Stimulated activated CD8-positive, alpha-beta memory T cell treated with anti-CD3 and anti-CD28 coated beads, Interleukin-2, amount 100 ng/mL, for 1 hour (primary cell): Measurements from ENCODE around the gene TM9SF4.

Source experiments
- DNase-seq, 2 donors: peaks; one replicate each; pipeline ENCODE4 v3.0.0-alpha.2; 2020; ENCODE audit warnings: low read depth in 2 of 2

The TM9SF4 gene

DNA sequence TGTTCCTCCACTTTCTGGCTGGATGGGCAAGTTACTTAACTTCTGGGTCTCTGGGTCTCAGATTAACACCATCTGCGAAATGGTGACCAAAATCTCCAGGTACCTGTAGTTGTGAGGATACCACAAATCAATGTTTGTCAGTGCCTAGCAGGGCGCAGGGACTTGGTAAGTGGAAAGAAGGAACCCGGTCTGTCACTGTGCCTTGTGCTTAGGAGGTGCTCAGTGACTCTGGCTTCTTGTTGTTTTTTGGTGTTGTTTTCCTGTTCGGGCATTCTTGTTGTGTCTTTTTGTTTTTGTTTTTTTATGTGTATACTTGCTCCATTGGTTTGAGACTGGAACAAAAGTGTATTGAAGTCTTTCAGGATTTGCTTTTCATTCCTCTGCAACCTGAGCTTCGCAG is 17.8 kb downstream of the TM9SF4 start:
- DNase-seq: no peak

- DNase-seq: no peak
Measured at GRCh38 chr20:32128167-32128566, 18.7 kb downstream of the TM9SF4 start.

DNA sequence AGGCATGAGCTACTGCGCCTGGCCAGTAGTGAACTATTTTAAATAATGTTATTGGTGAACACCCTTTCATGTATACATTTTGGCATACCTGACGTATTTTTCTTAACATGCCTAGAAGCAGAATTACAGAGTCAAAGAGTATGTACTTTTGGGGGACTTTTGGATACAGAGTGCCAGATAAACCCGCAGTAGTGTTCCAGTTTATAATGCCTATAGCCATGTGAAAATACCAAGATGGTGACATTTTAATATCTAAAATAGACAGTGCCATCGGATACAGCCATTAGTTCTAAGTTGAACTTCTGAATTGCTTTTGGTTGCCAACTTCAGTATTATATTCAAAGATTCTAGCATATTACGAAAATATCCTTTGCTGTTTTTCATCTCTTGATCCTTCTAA is 20.3 kb downstream of the TM9SF4 start:
- DNase-seq: no peak

GRCh38 chr20:32130352-32130751 is 20.8 kb downstream of the TM9SF4 start:
- no peak for DNase-seq

DNA sequence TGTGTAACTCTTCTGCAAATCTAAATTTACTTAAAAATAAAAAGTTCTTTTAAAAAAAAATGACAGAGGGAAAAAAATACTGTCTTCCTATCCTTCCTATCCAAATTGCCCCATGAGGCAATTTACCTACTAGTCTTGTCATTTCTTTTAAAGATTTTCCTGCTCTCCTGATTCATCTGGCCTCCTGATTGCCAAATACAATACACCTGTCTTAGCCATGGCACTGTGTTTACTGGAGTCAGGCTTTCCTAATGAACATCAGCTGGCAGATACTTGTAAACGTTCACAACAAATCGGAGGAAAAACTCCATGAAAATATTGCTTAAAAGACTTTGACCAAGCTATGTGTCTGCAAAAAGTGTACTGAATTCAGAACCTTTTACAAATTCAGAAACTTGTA is 21.5 kb downstream of the TM9SF4 start:
- no peak for DNase-seq

DNA sequence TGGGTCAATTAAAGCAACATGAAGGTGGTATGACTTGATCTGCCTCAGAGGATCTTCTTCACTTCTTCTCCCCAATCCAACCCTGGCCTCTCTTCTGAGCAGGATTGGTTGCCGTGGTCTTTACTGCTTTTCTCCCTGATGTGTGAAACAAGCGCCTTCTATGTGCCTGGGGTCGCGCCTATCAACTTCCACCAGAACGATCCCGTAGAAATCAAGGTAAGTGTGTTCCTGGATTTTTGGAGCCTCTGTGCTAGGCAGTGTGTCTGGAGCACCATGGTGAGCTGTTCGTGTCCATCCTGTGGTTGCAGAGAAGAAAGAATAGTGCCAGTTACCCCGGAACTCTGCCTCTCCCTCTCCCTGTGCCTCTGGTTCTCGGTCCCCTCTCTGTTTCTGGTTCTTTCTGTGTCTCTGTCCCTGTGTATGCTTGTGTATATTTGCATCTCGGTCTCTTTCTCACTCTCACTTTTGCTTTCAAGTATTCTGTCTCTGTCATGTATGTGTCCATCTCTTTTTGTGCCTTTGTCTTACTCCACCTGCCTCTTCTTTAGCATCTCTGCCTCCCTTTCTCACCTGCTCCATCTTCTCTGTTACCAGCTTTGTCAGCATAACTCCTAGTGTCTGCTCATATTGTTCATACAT is 23.5 kb downstream of the TM9SF4 start:
- DNase-seq: no peak

- DNase-seq: no peak
Measured at GRCh38 chr20:32134026-32134425, 24.5 kb downstream of the TM9SF4 start.

DNA sequence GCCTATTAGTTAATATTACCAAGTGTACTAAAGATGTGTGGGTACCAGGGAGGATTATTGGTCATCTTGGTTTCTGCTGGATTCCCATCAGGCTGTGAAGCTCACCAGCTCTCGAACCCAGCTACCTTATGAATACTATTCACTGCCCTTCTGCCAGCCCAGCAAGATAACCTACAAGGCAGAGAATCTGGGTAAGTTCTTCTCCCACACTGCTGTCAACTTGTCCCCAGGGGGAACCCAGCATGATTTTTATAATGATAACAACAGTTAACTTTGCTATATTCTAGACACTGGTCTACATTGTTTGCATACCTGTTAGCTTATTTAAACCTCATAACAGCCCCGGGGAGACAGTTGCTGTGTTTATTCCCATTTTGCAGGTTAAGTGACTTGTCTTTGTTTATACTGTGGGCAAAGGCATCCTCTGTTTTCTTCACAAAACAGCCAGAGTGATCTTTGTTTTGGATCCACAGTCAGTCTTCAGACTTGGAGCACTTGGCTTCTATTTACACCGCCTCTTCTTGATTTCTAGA is 26.5 kb downstream of the TM9SF4 start:
- no peak for DNase-seq

GRCh38 chr20:32138921-32139320 is 29.4 kb downstream of the TM9SF4 start:
- no peak for DNase-seq

- DNase-seq: no peak
Measured at GRCh38 chr20:32139947-32140346, 30.4 kb downstream of the TM9SF4 start.

- DNase-seq: no peak
Measured at GRCh38 chr20:32140603-32141002, 31.1 kb downstream of the TM9SF4 start.

DNA sequence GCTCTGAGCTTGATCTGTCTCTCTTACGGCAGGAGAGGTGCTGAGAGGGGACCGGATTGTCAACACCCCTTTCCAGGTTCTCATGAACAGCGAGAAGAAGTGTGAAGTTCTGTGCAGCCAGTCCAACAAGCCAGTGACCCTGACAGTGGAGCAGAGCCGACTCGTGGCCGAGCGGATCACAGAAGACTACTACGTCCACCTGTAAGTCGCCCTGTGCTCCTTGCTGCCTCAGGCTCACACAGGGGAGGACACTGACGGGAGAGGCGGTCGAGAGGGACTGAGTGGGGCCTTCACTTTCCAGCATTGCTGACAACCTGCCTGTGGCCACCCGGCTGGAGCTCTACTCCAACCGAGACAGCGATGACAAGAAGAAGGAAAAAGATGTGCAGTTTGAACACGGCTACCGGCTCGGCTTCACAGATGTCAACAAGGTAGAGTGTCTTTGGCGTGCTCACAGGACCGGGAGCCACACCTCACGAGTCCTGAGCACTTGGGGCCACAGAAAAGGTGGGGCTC is 32.0 kb downstream of the TM9SF4 start:
- no peak for DNase-seq

DNA sequence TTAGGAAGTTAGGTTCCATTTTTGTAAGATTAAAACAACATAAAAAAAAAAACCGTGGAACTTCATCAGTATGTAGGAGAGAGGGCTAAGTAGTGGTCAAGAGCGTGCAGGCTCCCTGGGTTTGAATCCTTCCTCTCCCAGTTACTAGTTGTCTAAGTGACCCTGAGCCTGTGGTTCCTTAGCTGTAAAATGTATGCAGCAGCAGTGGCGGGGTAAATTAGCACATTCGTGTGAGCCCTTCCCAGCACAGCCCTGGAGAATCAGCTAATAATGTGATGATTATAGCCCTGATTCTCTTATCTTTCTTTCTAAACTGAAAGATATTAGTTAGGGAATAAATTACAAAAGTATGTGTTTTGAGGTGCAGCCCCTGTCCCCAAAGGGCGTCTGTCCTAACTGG is 32.6 kb downstream of the TM9SF4 start:
- DNase-seq: no peak

DNA sequence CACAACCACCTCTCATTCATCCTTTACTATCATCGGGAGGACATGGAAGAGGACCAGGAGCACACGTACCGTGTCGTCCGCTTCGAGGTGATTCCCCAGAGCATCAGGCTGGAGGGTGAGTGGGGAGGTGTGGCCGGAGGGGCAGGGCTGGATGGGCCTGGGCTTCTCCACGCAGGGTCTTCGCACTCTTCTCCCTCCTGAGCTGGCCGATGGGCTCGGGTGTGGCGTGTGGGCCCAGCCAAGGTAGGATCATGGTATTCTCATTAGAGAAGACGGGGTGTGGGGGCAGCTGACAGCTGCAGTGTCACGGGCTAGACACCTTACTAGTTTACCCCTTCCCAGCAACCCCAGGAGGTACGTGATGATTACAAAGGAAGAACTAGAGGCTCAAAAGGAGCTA is 33.5 kb downstream of the TM9SF4 start:
- DNase-seq: no peak

DNA sequence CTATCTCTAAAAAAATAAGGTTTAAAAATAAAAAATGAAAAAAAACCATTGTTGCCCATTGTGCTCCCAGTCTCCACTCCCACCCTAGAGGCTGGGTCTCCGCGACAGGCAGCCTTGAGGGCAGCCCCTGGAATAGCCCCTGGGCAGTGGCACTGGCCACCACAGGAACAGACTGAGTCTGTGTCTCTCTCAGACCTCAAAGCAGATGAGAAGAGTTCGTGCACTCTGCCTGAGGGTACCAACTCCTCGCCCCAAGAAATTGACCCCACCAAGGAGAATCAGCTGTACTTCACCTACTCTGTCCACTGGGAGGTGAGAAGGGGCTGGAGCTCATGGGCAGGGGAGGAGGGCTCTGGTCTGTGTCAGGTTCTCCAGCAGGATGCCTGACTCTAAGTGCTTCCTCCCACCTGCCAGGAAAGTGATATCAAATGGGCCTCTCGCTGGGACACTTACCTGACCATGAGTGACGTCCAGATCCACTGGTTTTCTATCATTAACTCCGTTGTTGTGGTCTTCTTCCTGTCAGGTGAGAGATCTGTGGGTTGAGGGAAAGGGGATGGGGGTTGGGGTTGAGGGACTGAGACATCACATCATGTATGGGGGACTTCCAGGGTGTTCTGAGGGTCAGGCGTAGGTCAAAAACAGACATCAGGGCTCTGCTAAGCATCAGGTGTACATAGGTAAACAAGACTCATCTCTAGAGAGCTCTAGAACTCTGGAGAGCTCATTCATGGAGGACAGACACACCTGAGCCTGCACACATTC is 35.6 kb downstream of the TM9SF4 start:
- DNase-seq: no peak

DNA sequence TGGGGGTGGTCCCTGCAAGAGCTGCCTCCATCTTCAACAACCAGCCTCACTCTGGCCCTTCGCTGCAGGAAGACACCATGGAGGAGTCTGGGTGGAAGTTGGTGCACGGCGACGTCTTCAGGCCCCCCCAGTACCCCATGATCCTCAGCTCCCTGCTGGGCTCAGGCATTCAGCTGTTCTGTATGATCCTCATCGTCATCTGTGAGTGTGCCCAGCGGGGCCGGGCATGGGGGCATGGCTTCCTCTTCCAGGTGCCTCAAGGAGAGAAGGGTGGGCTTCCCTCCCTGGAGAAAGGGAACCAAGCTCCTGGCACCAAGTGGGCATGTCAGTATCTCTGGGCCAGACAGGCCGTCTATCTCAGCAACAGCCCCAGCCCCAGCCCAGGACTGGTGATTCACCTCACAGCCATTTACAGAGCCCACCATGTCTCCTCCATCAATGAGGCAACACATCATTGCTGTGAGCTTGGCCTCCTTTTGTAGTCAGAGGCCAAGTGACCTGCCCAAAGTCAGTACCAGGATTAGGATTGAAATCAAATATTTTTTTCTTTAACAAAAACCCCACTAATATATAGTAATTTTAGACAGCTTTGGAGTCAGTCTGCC is 40.2 kb downstream of the TM9SF4 start:
- DNase-seq: no peak

GRCh38 chr20:32150291-32150848 is 40.9 kb downstream of the TM9SF4 start:
- no peak for DNase-seq

DNA sequence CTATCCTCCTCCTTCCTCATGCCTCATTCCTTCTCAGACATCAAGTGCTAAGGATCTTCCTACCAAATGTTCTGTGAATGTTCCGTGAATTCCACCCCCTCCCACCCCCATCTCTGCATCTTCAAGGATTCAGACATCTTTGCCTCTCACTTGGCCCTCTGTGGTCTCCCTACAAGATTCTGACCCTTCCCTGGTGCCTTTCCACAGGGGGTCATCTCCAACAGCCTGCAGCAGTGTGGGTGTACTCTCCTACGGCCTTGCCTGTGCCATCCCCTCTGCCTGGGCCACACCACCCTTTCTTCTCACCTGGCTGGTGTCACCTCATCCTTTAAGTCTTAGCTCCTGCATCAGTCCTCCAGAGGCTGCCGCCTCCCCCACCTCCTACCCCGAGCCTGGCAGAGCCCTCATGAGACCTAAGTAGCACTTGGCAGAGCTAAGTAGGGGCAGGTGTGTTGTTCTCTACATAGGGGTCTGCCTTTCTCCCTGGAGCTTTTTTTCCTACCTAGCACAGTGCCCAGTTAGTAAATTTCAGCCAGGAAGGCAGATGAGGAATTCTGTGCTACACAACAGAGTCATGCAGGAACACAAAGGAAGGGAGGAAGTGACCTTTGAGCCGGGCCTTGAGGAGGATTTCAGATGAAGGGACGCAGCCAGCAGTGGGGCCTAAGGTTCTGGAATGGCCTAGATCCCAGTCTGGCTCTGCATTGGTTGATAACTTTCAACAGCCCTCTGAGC is 43.1 kb downstream of the TM9SF4 start:
- DNase-seq: no peak

DNA sequence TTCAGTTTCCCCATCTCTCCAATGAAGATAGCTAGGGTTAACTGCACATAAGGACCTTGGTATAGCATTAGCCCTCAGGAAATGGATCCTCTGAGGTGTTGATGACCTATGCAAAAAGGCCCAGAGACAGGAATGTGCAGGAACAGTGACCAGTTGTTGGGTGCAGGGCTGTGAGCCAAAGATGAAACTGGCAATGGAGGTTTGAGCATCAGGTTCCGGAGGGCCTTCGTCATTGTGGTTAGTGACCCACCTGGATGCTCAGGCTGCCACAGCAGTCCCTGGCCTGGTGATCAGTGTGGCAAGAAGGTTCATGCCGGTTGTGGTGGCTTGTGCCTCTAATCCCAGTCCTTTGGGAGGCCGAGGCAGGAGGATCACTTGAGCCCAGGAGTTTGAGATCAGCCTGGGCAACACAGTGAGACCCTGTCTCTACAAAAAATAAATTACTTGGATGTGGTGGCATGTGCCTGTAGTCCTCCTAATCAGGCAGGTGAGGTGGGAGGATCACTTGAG is 43.7 kb downstream of the TM9SF4 start:
- DNase-seq: no peak

DNA sequence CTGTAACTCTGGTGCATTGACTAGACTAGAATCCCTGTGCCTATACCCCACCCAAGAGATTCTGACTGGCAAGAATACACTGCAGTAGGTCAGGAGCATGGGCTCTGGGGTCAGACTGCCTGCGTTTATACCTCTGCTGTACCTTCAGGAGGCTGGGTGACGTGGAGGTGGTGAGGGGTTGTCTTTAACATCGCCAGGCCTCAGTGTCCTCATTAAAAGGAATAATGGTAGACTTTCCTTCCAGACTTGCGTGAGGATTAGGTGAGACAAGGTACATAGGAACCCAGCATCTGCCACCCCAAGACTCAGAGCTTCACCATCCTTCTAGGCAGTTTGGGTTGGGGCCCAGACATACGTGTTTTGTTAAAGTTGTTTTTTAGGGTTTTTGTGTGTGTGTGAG is 44.3 kb downstream of the TM9SF4 start:
- DNase-seq: no peak
